ENCODE measurements around the gene CPSF4L. TPM values are rescaled to one million over a fixed set of nuclear protein-coding genes. Genes with fewer than 3 reads are reported as not detected.

The CPSF4L gene
- total RNA-seq, 1 donor from 2014 or later = not detected

DNA sequence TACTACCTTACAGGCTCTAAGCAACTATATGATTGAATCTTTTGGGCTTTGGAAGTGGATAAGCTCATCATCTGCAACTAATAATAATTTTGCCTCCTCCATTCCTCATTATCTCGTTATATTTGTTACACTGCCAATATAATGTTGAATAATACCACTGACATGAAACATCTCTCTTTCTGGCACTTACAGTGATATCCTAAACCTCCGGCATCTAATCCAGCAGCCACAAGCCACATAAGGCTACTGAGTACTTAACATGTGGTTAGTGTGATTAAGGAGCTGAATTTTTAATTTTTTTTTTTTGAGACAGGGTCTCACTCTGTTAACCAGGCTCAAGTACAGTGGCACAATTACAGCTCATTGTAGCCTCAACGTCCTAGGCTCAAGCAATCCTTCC is 40.5 kb upstream of the CPSF4L start:
- Mint-ChIP-seq H3K9me3 (ENCODE audit: unreplicated experiment) (no peaks in the 10 kb centered on the region), H3K27me3 (ENCODE audit: low read depth, unreplicated experiment) (no peaks in the 10 kb centered on the region), H3K27ac (ENCODE audit: unreplicated experiment) (no peak overlapping the region), H3K36me3 (ENCODE audit: low read depth, unreplicated experiment) (peaks cover 2% of the 10 kb centered on the region), H3K4me1 (ENCODE audit: low read depth, unreplicated experiment) (peaks cover 23% of the 10 kb centered on the region), H3K4me3 (ENCODE audit: unreplicated experiment) (no peak overlapping the region)
- H3K27ac ChIP-seq (ENCODE audit: low read depth, low read length) = no peak overlapping the region
- TF ChIP-seq, protein P1, sequence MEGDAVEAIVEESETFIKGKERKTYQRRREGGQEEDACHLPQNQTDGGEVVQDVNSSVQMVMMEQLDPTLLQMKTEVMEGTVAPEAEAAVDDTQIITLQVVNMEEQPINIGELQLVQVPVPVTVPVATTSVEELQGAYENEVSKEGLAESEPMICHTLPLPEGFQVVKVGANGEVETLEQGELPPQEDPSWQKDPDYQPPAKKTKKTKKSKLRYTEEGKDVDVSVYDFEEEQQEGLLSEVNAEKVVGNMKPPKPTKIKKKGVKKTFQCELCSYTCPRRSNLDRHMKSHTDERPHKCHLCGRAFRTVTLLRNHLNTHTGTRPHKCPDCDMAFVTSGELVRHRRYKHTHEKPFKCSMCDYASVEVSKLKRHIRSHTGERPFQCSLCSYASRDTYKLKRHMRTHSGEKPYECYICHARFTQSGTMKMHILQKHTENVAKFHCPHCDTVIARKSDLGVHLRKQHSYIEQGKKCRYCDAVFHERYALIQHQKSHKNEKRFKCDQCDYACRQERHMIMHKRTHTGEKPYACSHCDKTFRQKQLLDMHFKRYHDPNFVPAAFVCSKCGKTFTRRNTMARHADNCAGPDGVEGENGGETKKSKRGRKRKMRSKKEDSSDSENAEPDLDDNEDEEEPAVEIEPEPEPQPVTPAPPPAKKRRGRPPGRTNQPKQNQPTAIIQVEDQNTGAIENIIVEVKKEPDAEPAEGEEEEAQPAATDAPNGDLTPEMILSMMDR (IDR thresholded peaks at IDR 0.05; ENCODE audit: insufficient read depth, low read depth, low read length) = no peak
- no peak for TF ChIP-seq EZH2 (IDR thresholded peaks at IDR 0.05; ENCODE audit: insufficient read depth, low read length)
- FAIRE-seq = no peak
- H3K27me3 ChIP-seq (ENCODE audit: insufficient read depth, low read length) = no peaks in the 10 kb centered on the region
- no peak overlapping the region for H3K4me2 ChIP-seq (ENCODE audit: low read length)
- no peak overlapping the region for H3K4me3 ChIP-seq (ENCODE audit: insufficient read depth, low read depth, low read length)
- H3K9me3 ChIP-seq (ENCODE audit: insufficient read depth, low read depth, low read length) = no peaks in the 10 kb centered on the region
- peaks cover 46% of the 10 kb centered on the region for H3K4me1 ChIP-seq (ENCODE audit: insufficient read depth, low read length)
- H2AFZ ChIP-seq (ENCODE audit: low read depth, low read length) = no peak overlapping the region
- no peak overlapping the region for H3K9ac ChIP-seq (ENCODE audit: low read length)
- H3K36me3 ChIP-seq (ENCODE audit: insufficient read depth, low read length) = no peaks in the 10 kb centered on the region
- peaks cover 66% of the 10 kb centered on the region for H4K20me1 ChIP-seq (ENCODE audit: insufficient read depth, low read length)
- peak; percentile 83 for DNase-seq (ENCODE audit: low read depth)
- peaks cover 91% of the 10 kb centered on the region for H3K79me2 ChIP-seq (ENCODE audit: insufficient read depth, low read length)

- peaks cover 2% of the 10 kb centered on the region for H3K36me3 Mint-ChIP-seq (ENCODE audit: low read depth, unreplicated experiment)
- H3K79me2 ChIP-seq (ENCODE audit: insufficient read depth, low read length) = peaks cover 85% of the 10 kb centered on the region
- no peaks in the 10 kb centered on the region for H3K36me3 ChIP-seq (ENCODE audit: insufficient read depth, low read length)
- H4K20me1 ChIP-seq (ENCODE audit: insufficient read depth, low read length) = peaks cover 61% of the 10 kb centered on the region
- DNase-seq (ENCODE audit: low read depth) (no peak), FAIRE-seq (no peak)
- no peaks in the 10 kb centered on the region for H3K9me3 Mint-ChIP-seq (ENCODE audit: unreplicated experiment)
- no peak overlapping the region for H3K4me2 ChIP-seq (ENCODE audit: low read length)
- H3K4me1 ChIP-seq (ENCODE audit: insufficient read depth, low read length) = peaks cover 39% of the 10 kb centered on the region
- H2AFZ ChIP-seq (ENCODE audit: low read depth, low read length) = no peak overlapping the region
- peaks cover 23% of the 10 kb centered on the region for H3K4me1 Mint-ChIP-seq (ENCODE audit: low read depth, unreplicated experiment)
- H3K27ac Mint-ChIP-seq (ENCODE audit: unreplicated experiment) = no peak overlapping the region
- no peak overlapping the region for H3K9ac ChIP-seq (ENCODE audit: low read length)
- no peaks in the 10 kb centered on the region for H3K27me3 Mint-ChIP-seq (ENCODE audit: low read depth, unreplicated experiment)
- H3K4me3 Mint-ChIP-seq (ENCODE audit: unreplicated experiment) = no peak overlapping the region
- no peaks in the 10 kb centered on the region for H3K27me3 ChIP-seq (ENCODE audit: insufficient read depth, low read length)
- TF ChIP-seq, protein P1 (IDR thresholded peaks at IDR 0.05; ENCODE audit: insufficient read depth, low read depth, low read length) = no peak
- TF ChIP-seq EZH2 (IDR thresholded peaks at IDR 0.05; ENCODE audit: insufficient read depth, low read length) = no peak
- no peaks in the 10 kb centered on the region for H3K9me3 ChIP-seq (ENCODE audit: insufficient read depth, low read depth, low read length)
- no peak overlapping the region for H3K27ac ChIP-seq (ENCODE audit: low read depth, low read length)
- no peak overlapping the region for H3K4me3 ChIP-seq (ENCODE audit: insufficient read depth, low read depth, low read length)
These were observed 39.7 kb upstream of the CPSF4L start for GRCh38 chr17:73301369-73301768.

DNA sequence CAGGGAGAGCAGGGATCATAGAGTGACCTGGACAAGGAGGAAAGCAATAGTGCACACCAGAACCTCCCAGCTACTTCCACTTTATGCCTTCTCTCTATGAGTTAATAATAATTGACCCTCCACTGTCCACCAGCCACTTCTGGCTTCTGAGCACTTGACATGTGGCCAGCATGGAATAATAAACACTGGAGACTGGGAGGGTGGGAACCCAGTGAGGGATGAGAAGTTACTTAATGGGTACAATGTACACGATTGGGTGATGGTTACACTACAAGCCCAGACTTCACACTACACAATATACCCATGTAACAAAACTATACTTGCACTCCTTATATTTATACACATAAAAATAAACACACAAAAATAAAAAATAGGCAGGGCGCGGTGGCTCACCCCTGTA is 38.7 kb upstream of the CPSF4L start:
- Histone ChIP-seq H4K20me1 (ENCODE audit: insufficient read depth, low read length) (peaks cover 63% of the 10 kb centered on the region), H3K4me3 (ENCODE audit: insufficient read depth, low read depth, low read length) (no peak overlapping the region), H3K4me2 (ENCODE audit: low read length) (no peak overlapping the region), H2AFZ (ENCODE audit: low read depth, low read length) (no peak overlapping the region), H3K79me2 (ENCODE audit: insufficient read depth, low read length) (peaks cover 83% of the 10 kb centered on the region), H3K9ac (ENCODE audit: low read length) (no peak overlapping the region), H3K36me3 (ENCODE audit: insufficient read depth, low read length) (no peaks in the 10 kb centered on the region), H3K27me3 (ENCODE audit: insufficient read depth, low read length) (no peaks in the 10 kb centered on the region), H3K9me3 (ENCODE audit: insufficient read depth, low read depth, low read length) (no peaks in the 10 kb centered on the region), H3K4me1 (ENCODE audit: insufficient read depth, low read length) (peaks cover 32% of the 10 kb centered on the region), H3K27ac (ENCODE audit: low read depth, low read length) (no peak overlapping the region)
- no peaks in the 10 kb centered on the region for H3K9me3 Mint-ChIP-seq (ENCODE audit: unreplicated experiment)
- H3K36me3 Mint-ChIP-seq (ENCODE audit: low read depth, unreplicated experiment) = peaks cover 2% of the 10 kb centered on the region
- no peak for DNase-seq (ENCODE audit: low read depth)
- no peak for TF ChIP-seq EZH2 (IDR thresholded peaks at IDR 0.05; ENCODE audit: insufficient read depth, low read length)
- TF ChIP-seq, protein P1 (IDR thresholded peaks at IDR 0.05; ENCODE audit: insufficient read depth, low read depth, low read length) = no peak
- no peaks in the 10 kb centered on the region for H3K27me3 Mint-ChIP-seq (ENCODE audit: low read depth, unreplicated experiment)
- no peak overlapping the region for H3K4me3 Mint-ChIP-seq (ENCODE audit: unreplicated experiment)
- no peak overlapping the region for H3K27ac Mint-ChIP-seq (ENCODE audit: unreplicated experiment)
- H3K4me1 Mint-ChIP-seq (ENCODE audit: low read depth, unreplicated experiment) = peaks cover 23% of the 10 kb centered on the region
- no peak for FAIRE-seq

All from astrocyte (in vitro differentiated cells and primary cell).